Endodermal cell (in vitro differentiated cells): ENCODE measurements around the gene VTI1A. TPM values are rescaled to one million over a fixed set of nuclear protein-coding genes. Genes with fewer than 3 reads are reported as not detected.

Experiments
- DNase-seq: peaks from one replicate; pipeline ENCODE4 v3.0.0-alpha.2; 2017
- H3K27ac ChIP-seq: 2 replicates; pipeline ENCODE4 v1.5.1; 2013; ENCODE audit warnings: mild to moderate bottlenecking, low read depth, low read length, moderate library complexity
- H3K27me3 ChIP-seq: 2 replicates; pipeline ENCODE4 v1.6.1; 2013; ENCODE audit warnings: mild to moderate bottlenecking, low read length, moderate library complexity; ENCODE audit not compliant: insufficient read depth, control insufficient read depth, poor library complexity, severe bottlenecking
- H3K36me3 ChIP-seq: 2 replicates; pipeline ENCODE4 v1.7.0; 2013; ENCODE audit warnings: mild to moderate bottlenecking, low read length, moderate library complexity; ENCODE audit not compliant: control insufficient read depth, insufficient read depth
- H3K4me1 ChIP-seq: one replicate; pipeline ENCODE4 v1.7.0; 2013; ENCODE audit warnings: low read length; ENCODE audit not compliant: control insufficient read depth, insufficient read depth
- H3K4me3 ChIP-seq: 2 replicates; pipeline ENCODE4 v1.5.1; 2013; ENCODE audit warnings: mild to moderate bottlenecking, low read length, moderate library complexity
- H3K9ac ChIP-seq: 2 replicates; pipeline ENCODE4 v1.6.1; 2013; ENCODE audit warnings: mild to moderate bottlenecking, low read length, moderate library complexity; ENCODE audit not compliant: poor library complexity, severe bottlenecking; ENCODE audit errors: extremely low read depth
- H3K9me3 ChIP-seq: 2 replicates; pipeline ENCODE4 v1.6.1; 2013; ENCODE audit warnings: mild to moderate bottlenecking, low read length, moderate library complexity; ENCODE audit not compliant: control insufficient read depth
- H3K27ac Mint-ChIP-seq: 2 replicates; pipeline ENCODE4 v1.8.0; 2020; ENCODE audit warnings: mixed read lengths
- H3K27me3 Mint-ChIP-seq: 2 replicates; pipeline ENCODE4 v1.8.0; 2021; ENCODE audit warnings: mild to moderate bottlenecking, mixed read lengths; ENCODE audit not compliant: insufficient read depth
- H3K36me3 Mint-ChIP-seq: 2 replicates; pipeline ENCODE4 v1.8.0; 2020; ENCODE audit warnings: low read depth, mixed read lengths
- H3K4me1 Mint-ChIP-seq: 2 replicates; pipeline ENCODE4 v1.8.0; 2020; ENCODE audit warnings: mixed read lengths
- H3K4me3 Mint-ChIP-seq: 2 replicates; pipeline ENCODE4 v1.8.0; 2020; ENCODE audit warnings: mild to moderate bottlenecking, moderate library complexity, mixed read lengths
- H3K9me3 Mint-ChIP-seq: 2 replicates; pipeline ENCODE4 v1.8.0; 2020; ENCODE audit warnings: mild to moderate bottlenecking, mixed read lengths
- CTCF ChIP-seq: fragments of 200-600 bp; sonication (generic); conservative IDR thresholded peaks from 2 replicates; pipeline ENCODE4 v1.5.0; 2021; ENCODE audit warnings: antibody characterized with exemption, mild to moderate bottlenecking
- WGBS, 2 experiments: methylation state at CpG; one replicate each; pipeline versions ENCODE4 v1.1.5 to v1.1.7; 2013; ENCODE audit warnings: missing lambda C conversion rate in 2 of 2, mixed read lengths in 1 of 2; ENCODE audit not compliant: insufficient coverage in 1 of 2, insufficient read length in 1 of 2; 5-methylcytosine and 5-hydroxymethylcytosine counted together
- total RNA-seq, 2 donors: library from RNA; stranded (reverse); fragmentation: NEBNext Ultra II Directional in 1 of 2; extraction: Animal tissue kit (Norgen Biotek cat#: 25700) in 1 of 2; gene quantifications; 2 replicates in 1 of 2; 3 replicates in 1 of 2; pipeline ENCODE4 v1.2.1, GENCODE V29; 2021

The VTI1A gene
- total RNA-seq, 2 donors from 2014 or later = 27.0 to 29.9 TPM

DNA sequence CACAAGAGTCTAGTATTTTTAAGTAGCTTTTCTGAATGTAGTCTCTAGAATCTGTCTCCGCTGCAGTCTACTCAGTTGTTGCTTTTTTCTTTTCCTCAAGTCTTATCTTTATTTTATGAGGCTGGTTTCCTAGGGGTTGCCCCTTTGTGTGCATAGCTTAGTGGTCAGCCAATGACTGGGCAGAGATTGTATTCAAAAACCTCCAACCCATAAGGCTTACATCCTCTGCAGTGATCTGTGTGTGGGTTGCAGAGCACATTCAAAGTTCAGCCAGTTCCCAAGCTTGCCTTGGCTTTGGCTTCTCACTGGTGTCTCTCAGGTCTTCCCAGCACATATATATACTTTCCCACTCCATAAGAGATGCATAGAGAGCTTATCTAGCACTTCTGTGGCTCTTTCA is 343.0 kb downstream of the VTI1A start:
- Histone ChIP-seq H3K9ac (no peak overlapping the region), H3K36me3 (no peaks in the 10 kb centered on the region), H3K27me3 (no peaks in the 10 kb centered on the region), H3K9me3 (peaks cover 15% of the 10 kb centered on the region), H3K27ac (no peak overlapping the region), H3K4me1 (peaks cover 7% of the 10 kb centered on the region), H3K4me3 (no peak overlapping the region)
- Mint-ChIP-seq H3K27ac (no peak overlapping the region), H3K4me1 (peaks cover 26% of the 10 kb centered on the region), H3K4me3 (no peak overlapping the region), H3K27me3 (no peaks in the 10 kb centered on the region), H3K9me3 (peaks cover 11% of the 10 kb centered on the region), H3K36me3 (no peaks in the 10 kb centered on the region)
- no peak for TF ChIP-seq CTCF
- DNase-seq = no peak
- WGBS, 2 experiments = 100% methylated on average over 1 of the region's 1 CpG

GRCh38 chr10:112790921-112791320 is 343.9 kb downstream of the VTI1A start:
- 95 to 100% methylated on average over 3 to 4 of the region's 4 CpGs for WGBS, 2 experiments
- H3K27ac ChIP-seq = no peak overlapping the region
- no peaks in the 10 kb centered on the region for H3K27me3 ChIP-seq
- Mint-ChIP-seq H3K4me3 (no peak overlapping the region), H3K9me3 (peaks cover 11% of the 10 kb centered on the region), H3K27ac (no peak overlapping the region), H3K36me3 (no peaks in the 10 kb centered on the region), H3K4me1 (peaks cover 26% of the 10 kb centered on the region), H3K27me3 (no peaks in the 10 kb centered on the region)
- peaks cover 7% of the 10 kb centered on the region for H3K4me1 ChIP-seq
- TF ChIP-seq CTCF = no peak
- no peak overlapping the region for H3K4me3 ChIP-seq
- H3K9me3 ChIP-seq = peaks cover 15% of the 10 kb centered on the region
- H3K36me3 ChIP-seq = no peaks in the 10 kb centered on the region
- no peak overlapping the region for H3K9ac ChIP-seq
- no peak for DNase-seq

- no peak overlapping the region for H3K4me3 ChIP-seq
- H3K9ac ChIP-seq = no peak overlapping the region
- no peak for DNase-seq
- H3K4me1 Mint-ChIP-seq = peaks cover 28% of the 10 kb centered on the region
- H3K36me3 ChIP-seq = no peaks in the 10 kb centered on the region
- H3K4me1 ChIP-seq = peaks cover 8% of the 10 kb centered on the region
- H3K36me3 Mint-ChIP-seq = no peaks in the 10 kb centered on the region
- H3K27ac Mint-ChIP-seq = no peak overlapping the region
- H3K27me3 Mint-ChIP-seq = no peaks in the 10 kb centered on the region
- H3K9me3 Mint-ChIP-seq = peaks cover 11% of the 10 kb centered on the region
- peaks cover 15% of the 10 kb centered on the region for H3K9me3 ChIP-seq
- H3K27ac ChIP-seq = no peak overlapping the region
- TF ChIP-seq CTCF = no peak
- H3K4me3 Mint-ChIP-seq = no peak overlapping the region
- 98% methylated on average over 2 of the region's 2 CpGs; no CpG with 5 or more reads in 1 of the 2 experiments for WGBS, 2 experiments
- H3K27me3 ChIP-seq = no peaks in the 10 kb centered on the region
These were observed 344.4 kb downstream of the VTI1A start for GRCh38 chr10:112791447-112791846.
